WERI-Rb-1 (cell line): ENCODE measurements around the gene MAVS.

Experiments
- DNase-seq: peaks from one replicate; pipeline ENCODE4 v3.0.0-alpha.2; 2020
- H3K27ac ChIP-seq: fragments of 250-450 bp; sonication (Bioruptor Pico); 2 replicates; pipeline ENCODE4 v1.5.1; 2020; ENCODE audit warnings: mild to moderate bottlenecking, moderate library complexity
- H3K27me3 ChIP-seq: fragments of 250-450 bp; sonication (Bioruptor Pico); 2 replicates; pipeline ENCODE4 v1.5.1; 2021; ENCODE audit warnings: mild to moderate bottlenecking, low read depth, moderate library complexity; ENCODE audit not compliant: insufficient read depth, severe bottlenecking
- H3K36me3 ChIP-seq: fragments of 250-450 bp; sonication (Bioruptor Pico); 2 replicates; pipeline ENCODE4 v1.5.1; 2020; ENCODE audit warnings: mild to moderate bottlenecking, moderate library complexity
- H3K4me3 ChIP-seq: 2 replicates; pipeline ENCODE4 v1.5.1; 2011; ENCODE audit warnings: low read depth, mild to moderate bottlenecking, control low read depth, low read length
- H3K9me3 ChIP-seq: fragments of 250-450 bp; sonication (Bioruptor Pico); 2 replicates; pipeline ENCODE4 v1.5.1; 2021; ENCODE audit warnings: mild to moderate bottlenecking, moderate library complexity; ENCODE audit not compliant: severe bottlenecking
- CTCF ChIP-seq: IDR thresholded peaks from 2 replicates; pipeline ENCODE4 v1.5.1; 2011; ENCODE audit warnings: low read depth, mild to moderate bottlenecking, control low read depth, inconsistent platforms, low read length

Gene MAVS

GRCh38 chr20:3914446-3914845, 67.8 kb downstream of the MAVS start:
- Histone ChIP-seq H3K27ac (no peak overlapping the region), H3K4me3 (no peak overlapping the region), H3K27me3 (no peaks in the 10 kb centered on the region), H3K36me3 (peaks cover 92% of the 10 kb centered on the region), H3K9me3 (no peaks in the 10 kb centered on the region)
- TF ChIP-seq CTCF, result no peak
- no peak for DNase-seq

DNA sequence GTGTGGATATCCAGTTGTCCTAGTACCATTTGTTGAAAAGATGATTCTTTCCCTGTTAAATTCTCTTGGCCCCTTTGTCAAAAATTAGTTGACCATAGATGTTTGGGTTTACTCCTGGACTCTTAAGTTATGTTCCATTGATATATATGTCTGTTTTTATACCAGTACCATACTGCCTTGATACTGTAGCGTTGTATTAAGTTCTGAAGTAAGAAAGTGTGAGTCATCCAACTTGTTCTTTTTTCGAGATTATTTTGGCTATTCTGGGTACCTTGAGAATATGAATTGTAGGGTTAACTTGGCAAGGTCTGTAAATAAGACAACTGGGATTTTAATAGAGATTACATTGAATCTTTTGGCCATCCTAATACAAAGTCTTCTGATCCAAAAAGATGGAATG, 69.1 kb downstream of the MAVS start:
- Histone ChIP-seq H3K36me3 (peaks cover 90% of the 10 kb centered on the region), H3K27ac (no peak overlapping the region), H3K9me3 (no peaks in the 10 kb centered on the region), H3K27me3 (no peaks in the 10 kb centered on the region), H3K4me3 (no peak overlapping the region)
- no peak for DNase-seq
- no peak for TF ChIP-seq CTCF

- no peak overlapping the region for H3K27ac ChIP-seq
- H3K4me3 ChIP-seq, result no peak overlapping the region
- no peaks in the 10 kb centered on the region for H3K27me3 ChIP-seq
- H3K36me3 ChIP-seq, result peaks cover 88% of the 10 kb centered on the region
- no peaks in the 10 kb centered on the region for H3K9me3 ChIP-seq
- TF ChIP-seq CTCF, result no peak
- DNase-seq, result no peak
Measured at GRCh38 chr20:3916364-3916763, 69.7 kb downstream of the MAVS start.

- DNase-seq, result no peak
- TF ChIP-seq CTCF, result no peak
- Histone ChIP-seq H3K9me3 (no peaks in the 10 kb centered on the region), H3K4me3 (no peak overlapping the region), H3K27me3 (no peaks in the 10 kb centered on the region), H3K36me3 (peaks cover 91% of the 10 kb centered on the region), H3K27ac (no peak overlapping the region)
Measured at GRCh38 chr20:3919352-3919751, 72.7 kb downstream of the MAVS start.

DNA sequence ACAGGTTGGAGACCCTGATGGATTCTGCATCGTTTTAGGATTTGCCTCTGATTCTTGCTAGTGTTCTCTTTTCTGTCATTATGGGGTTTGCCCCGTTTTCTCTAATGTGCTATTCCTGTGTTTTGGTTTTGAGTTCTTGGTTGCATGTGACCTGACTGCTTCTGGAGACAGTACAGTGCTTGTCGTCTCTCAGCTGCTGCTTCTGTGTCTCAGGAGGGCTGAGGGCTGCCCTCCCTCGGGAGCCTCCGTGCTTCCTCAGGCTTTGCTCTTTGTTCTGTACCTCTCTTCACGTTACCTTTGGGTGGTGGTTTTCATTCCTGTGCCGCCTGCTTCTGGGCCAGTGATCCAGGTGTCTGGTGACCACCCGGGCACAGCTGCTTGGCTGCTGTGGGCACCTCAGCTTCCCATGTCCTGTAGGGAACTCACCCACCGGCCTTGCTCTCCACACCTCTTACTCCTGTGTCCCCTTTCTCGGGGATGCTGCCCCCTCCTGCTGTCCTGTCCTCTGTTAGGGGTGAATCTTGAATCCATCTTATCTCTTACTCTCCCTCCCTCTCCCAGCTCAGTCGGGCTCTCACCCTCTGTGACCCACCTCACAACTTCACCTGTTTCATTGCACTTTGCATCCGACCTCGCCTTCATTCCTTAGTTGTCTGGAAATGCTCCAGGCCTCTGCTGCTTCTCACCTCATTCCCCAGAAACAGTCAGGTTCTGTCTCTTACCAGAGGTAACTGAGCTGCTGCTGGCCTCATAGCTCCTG, 75.8 kb downstream of the MAVS start:
- no peak for TF ChIP-seq CTCF
- DNase-seq, result no peak

DNA sequence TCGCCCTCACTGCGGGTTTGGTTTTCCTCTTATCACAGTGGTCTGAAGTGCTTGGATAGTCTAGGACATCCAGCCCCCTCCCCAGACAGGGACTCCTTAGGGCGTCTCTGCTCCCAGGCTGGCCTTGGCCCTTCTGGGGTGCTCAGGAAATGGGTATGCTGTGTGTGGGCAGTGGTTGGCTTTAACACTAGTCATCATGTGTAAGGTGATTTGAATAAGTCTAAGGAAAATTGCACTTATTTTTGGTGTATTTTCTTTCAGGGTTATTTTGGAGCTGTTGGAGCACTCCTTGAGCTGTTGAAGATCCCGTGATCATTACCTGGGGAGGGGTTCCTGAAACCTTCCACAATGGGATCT, 76.3 kb downstream of the MAVS start:
- Histone ChIP-seq H3K4me3 (no peak overlapping the region), H3K27ac (no peak overlapping the region), H3K9me3 (no peaks in the 10 kb centered on the region), H3K27me3 (no peaks in the 10 kb centered on the region), H3K36me3 (peaks cover 78% of the 10 kb centered on the region)
- no peak for TF ChIP-seq CTCF
- DNase-seq, result no peak

More for the DNA sequence above, 75.8 kb downstream of the MAVS start:
- no peak overlapping the region for H3K27ac ChIP-seq
- no peaks in the 10 kb centered on the region for H3K9me3 ChIP-seq
- no peaks in the 10 kb centered on the region for H3K27me3 ChIP-seq
- no peak overlapping the region for H3K4me3 ChIP-seq
- H3K36me3 ChIP-seq, result peaks cover 82% of the 10 kb centered on the region
